Measurements from ENCODE around the gene EFNA5.
A peak's percentile ranks its signal among the peaks of the same experiment; 100 is the strongest.

EFNA5 gene

GRCh38 chr5:107601076-107601475 is 69.7 kb downstream of the EFNA5 start:
- no peak for DNase-seq

GRCh38 chr5:107598958-107599357 is 71.8 kb downstream of the EFNA5 start:
- DNase-seq: no peak

- DNase-seq: no peak
These were observed 72.9 kb downstream of the EFNA5 start for GRCh38 chr5:107597803-107598202.

DNA sequence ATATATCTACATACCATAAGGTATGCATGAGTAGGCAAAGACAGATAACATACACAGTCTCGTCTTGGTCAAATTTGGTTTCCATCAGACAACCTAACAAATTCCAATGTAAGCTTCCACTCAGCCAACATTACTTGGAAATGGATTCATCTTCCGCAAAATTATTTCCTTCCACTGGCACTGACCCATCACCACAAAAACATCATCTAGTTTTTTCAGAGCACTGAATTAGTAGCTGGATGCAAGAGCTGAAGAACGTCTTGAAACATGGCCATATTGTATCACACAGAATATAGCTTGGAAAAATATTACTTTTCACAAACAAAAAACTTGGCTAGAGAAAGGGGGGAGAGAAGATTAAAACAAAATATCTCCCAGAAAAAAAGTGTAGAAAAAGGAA is 73.5 kb downstream of the EFNA5 start:
- no peak for DNase-seq

DNA sequence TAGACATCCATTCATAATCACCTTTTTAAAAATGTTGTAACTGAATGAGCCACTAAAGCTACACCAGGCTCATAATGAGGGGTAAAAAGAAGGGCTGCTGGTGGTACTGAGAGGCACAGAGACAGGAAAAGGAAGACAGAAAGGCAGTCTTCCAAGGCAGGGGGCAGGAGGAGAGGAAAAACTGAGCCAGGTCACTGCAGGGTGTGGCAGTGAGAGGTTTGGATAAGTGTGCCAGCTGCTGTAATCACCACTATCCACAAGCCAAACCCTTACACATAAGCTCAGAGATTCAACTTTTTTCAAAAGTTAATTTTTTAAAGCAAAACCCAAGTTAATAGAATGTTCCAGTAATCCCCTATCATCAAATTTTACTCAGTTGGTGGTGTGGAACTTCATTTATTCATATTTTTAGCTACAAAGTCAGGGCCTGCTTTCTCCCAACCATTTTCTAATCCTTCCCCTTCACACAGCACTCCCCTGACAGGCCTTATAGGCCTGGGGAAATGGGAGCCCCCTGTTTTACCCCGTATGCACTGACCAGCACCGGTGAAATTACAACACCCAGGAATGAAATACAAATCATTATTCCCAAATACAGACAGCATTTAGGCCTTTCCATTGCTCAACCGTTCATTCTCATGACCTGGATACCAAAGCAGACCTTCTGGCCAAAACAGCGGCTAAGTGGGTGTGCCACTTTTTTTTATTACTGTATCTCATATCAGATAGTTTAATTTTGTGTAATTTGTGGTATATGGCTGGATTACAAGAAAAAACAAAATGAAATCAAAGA is 76.3 kb downstream of the EFNA5 start:
- no peak for DNase-seq

GRCh38 chr5:107593009-107593408 is 77.7 kb downstream of the EFNA5 start:
- DNase-seq: no peak

GRCh38 chr5:107592515-107592914 is 78.2 kb downstream of the EFNA5 start:
- no peak for DNase-seq

DNA sequence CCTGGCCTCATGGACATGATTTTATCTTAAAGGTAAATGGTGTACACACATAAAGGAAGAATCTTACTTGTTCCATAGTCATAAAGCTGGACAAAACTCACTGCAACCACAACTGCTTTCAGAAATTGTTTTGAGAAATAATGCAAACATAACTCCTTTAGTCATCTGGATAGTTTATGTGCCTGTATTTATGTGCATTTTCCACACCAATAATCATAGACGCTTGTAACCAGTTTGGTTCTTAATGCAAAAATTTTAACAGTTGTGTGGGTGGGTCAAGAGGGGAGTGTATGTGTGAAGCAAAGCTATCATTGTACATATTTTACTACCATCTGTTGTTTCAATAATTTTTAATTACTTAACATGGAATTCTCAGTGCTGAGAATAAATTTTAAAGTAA is 80.1 kb downstream of the EFNA5 start:
- no peak for DNase-seq

DNA sequence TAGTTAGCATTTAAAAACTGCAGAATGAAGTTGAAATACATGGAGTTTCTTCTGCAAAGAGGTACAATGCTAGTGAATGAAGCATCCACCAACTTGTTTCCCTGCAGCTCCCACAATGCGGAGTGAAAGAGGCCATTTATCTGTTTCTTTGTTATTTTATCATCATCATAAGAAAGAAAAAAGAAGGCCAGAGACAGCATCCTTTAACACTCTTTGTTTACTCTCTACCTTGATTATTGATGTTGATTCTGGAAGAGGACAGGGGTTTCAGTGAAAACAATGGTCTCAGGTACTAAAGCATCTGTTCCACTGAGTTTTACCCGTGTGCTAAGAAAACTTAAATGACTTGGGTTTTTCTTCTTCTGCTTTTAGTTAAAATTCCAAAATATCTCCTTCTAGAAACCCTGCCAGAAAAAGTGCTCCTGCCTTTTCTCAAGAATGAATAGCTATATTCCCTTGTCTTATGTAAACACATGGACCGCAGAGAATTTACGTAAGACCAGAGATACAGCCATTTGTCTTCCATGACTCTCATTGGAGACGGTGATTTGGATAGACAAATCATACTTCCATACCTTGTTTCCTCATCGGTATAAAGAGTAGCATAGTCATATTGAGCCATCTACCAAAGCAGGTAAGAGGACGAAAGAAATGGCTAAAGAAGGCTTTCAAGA is 81.1 kb downstream of the EFNA5 start:
- DNase-seq: no peak

DNA sequence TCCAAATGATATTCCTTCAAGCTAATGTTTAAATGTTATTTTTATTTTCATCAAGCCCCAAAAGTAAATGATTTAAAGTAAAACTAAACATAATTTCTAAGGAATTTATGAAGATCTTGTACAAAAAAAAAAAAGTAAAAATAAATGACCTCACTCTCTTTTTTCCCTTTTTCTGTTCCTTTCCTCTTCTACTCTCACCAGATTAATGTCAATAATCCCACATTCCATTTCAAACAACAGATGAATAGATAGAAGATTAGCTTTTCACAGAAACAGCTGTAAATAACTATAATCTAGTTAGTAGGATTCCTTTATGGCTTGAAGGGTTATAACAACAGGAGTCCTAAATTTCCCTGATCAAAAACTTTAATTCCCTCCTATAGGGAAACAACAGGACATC is 88.1 kb downstream of the EFNA5 start:
- DNase-seq: no peak

- no peak for DNase-seq
These were observed 89.6 kb downstream of the EFNA5 start for GRCh38 chr5:107580889-107581820.

DNA sequence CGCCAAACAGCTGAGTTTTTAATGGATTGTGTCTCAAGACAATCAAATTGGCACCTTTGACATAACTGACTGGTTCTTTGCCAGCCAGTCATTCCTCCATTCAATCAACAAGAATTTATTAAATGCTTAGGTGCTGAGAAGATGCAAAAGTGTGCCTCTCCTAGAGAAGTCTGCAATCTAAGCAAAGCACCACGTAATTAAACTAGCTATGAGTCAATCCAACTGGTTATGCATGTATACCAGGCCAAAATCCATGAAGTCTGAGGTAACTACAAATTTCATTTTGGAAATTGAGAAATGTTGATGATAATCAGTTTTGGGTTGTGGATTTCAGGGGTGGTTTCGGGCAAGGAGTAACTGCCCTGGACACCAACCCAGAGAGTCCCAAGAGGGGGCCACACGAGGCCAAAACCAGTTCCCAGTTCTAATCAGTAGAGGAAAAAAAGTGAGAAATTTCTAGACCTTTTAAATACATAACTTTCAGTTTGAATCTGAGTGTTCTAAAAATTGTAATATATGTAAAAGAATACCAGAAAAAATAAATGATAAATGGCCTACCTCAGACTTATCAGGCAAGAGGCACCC is 92.6 kb downstream of the EFNA5 start:
- no peak for DNase-seq

- DNase-seq: no peak
These were observed 93.3 kb downstream of the EFNA5 start for GRCh38 chr5:107577394-107577950.

DNA sequence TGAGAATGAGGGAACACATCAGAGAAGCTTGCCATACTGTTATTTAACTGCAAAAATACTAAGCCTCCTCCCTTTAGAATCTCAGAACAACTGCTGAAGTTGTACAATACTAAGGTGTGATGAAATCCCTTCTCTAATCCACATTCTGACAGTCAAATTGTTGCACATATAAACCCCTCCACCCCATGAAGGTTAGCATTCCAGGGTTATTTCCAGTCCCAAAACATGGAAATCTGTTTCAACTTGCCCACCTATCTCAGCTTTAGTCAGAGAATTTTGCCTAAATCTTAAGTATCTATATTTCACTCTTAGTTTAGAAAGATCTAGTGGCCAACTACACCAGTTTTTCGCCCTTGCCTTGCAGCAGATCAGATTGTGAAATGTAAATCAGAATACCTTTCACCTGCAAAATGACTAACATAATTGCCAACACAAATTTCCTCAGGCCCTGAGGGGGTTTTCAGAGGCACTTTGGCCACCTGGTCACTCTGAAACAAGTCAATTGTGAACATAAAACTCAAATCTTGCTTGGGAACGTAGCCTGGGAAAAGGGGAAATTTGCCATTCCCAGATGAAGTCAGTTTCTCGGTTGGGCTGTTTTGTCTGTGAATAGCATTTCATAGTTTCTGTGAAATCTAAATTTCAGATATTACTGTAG is 93.9 kb downstream of the EFNA5 start:
- no peak for DNase-seq

DNA sequence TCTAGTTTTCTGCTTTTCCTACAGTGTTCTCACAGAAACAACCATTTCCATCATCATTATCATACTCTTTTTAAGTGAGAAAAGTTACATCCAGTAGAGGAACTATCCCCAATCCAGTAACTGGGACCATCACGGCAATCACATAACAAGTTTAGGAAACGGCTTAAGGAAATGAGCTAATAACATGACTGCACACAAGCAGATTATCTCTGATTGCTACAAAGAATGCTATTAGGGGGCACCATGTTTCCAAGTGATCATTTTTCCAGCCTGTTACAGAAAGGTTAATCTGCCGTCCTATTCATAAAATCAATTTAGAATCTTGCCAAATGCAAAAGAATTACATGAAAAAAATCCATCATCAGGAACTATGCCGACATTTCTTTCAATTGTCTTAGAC is 94.6 kb downstream of the EFNA5 start:
- DNase-seq: no peak

DNA sequence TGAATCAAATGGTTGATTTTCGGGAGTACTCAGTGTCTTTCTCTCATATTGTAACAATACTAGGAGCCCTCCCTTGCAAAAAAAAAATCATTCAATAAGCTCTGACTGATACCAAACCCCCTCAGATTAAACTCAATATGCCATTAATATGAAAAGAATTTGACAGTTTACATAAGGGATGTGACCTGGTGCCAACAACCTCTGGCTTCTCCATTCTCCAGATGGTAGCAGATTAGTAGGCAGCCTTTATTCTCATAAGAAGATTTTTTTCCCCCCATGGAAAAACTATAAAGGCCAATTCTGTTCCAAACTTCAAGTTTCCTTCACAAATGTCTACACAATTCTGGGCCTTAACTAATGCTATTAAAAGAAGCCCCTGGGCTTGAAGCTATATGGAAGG is 96.5 kb downstream of the EFNA5 start:
- DNase-seq: no peak

DNA sequence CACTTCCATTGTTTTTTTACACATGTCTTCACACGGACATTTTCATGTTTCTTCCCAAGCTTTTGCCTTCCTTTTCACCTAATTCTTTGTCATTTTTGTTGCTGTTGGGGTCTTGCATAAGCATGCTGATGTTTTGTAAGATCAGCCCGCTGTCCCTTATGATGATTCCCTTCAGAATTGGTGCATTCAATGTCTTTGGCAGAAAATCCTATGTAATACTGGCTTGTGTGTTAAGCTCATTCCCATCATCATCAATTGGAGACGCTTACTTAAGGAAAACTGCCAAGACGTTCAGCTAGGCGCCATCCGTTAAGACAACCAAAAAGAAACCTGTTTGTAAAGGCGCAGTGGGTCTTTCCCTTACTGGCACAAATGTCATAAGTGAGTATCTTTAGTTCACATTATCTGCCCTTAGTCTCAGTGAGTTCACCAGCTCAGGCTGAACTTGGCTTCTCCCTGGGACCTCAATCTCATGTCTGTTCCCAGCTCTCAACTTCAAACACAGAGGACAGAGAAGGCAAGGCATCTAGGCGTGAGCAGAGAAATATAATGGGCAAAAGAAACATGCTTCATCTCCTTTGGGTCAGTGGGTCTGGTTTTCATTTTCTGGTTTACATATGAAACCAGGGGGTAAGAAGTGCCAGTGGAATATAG is 97.9 kb downstream of the EFNA5 start:
- DNase-seq: no peak

- peak; percentile 71 for DNase-seq
These were observed 98.9 kb downstream of the EFNA5 start for GRCh38 chr5:107571621-107572536.

DNA sequence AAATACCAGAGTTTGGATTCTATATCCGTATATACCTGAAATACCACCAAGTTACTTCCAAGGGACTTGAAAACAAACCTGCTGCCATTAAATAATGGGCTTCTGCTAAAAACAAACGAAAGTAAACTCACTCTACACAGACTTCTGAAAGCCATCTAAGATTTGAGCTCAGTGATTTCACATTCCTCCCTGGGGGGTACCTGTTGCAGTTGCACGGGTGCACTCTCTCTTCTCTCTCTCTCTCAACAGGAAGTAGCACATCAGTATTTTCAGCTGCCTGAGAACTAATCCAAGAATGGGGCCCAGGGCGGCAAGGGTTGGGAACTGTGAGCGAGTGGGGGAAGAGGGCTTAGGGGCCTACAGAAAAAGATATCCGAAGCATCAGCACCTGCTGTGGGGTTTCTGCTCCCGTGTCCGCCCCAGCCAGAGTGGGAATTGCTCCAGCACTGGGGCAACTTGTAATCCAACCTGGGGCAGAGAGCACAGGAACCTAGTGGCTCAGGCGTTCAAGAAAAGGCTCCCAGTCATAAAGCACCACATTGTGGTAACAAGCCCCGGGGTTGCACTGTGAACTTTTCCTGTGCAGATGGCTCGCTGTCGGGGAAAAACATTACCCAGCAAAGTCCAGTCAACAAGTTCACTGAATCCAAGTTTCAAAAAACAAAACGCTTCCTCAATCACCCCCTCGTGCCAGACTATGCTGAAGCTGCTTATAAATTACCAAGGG is 99.8 kb downstream of the EFNA5 start:
- DNase-seq: peak; percentile 1

- DNase-seq: no peak
These were observed 100.6 kb downstream of the EFNA5 start for GRCh38 chr5:107570181-107570580.

Measured in NCI-H510A (cell line).